Measurements from ENCODE around the gene SMIM10. TPM values are rescaled to one million over a fixed set of nuclear protein-coding genes. Genes with fewer than 3 reads are reported as not detected.

The SMIM10 gene
- 0.10 to 0.19 TPM (median 0.15 TPM) in 5 replicates for total RNA-seq (2022; extraction: Qiagen RNA extraction; ENCODE audit: low read depth)

DNA sequence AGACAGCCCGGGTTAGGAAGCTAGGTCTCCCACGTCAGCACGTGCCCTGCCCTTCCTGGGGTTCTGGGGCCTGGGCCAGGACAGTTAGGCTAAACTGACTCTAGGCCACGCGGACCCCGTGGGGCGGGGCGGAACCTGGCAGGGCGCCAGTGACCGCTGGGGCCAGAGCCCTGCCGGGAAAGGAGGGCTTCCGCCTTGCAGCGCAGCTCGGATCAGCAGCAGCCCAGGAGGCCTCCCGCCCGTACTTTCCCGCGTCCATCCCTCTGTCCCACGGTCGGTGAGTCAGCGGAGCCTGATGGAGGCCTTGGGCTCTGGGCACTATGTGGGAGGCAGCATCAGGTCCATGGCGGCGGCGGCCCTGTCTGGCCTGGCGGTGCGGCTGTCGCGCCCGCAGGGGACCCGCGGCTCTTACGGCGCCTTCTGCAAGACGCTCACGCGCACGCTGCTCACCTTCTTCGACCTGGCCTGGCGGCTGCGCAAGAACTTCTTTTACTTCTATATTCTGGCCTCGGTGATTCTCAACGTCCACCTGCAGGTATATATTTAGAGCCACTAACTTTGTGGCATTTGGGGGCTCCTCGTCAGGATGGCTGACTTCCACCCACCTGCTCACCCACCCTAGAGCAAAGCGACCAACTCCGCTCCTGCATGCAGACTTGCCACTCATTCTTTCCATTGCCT is at the start of gene SMIM10:
TSS of gene SMIM10 (plus strand) at position 191 of the 681 bp plus-strand sequence. CDS start at position 296, 105 bp downstream.

Other genes starting within 250 kb of the SMIM10 start
- gene PABIR2, start 193.8 kb upstream of the SMIM10 start, total RNA-seq (2022; extraction: Qiagen RNA extraction; ENCODE audit: low read depth): 21.8 to 30.2 TPM (median 29.0 TPM) in 5 replicates
- gene MOSPD1, start 75.7 kb upstream of the SMIM10 start, total RNA-seq (2022; extraction: Qiagen RNA extraction; ENCODE audit: low read depth): 15.6 to 21.4 TPM (median 18.5 TPM) in 5 replicates
- gene RTL8B, start 31.6 kb downstream of the SMIM10 start, total RNA-seq (2022; extraction: Qiagen RNA extraction; ENCODE audit: low read depth): 7.9 to 10.2 TPM (median 9.0 TPM) in 5 replicates
- 150 to 207 TPM (median 199 TPM) in 5 replicates for gene RTL8C, start 41.4 kb downstream of the SMIM10 start, total RNA-seq (2022; extraction: Qiagen RNA extraction; ENCODE audit: low read depth)
- 162 to 184 TPM (median 176 TPM) in 5 replicates for gene RTL8A, start 61.1 kb downstream of the SMIM10 start, total RNA-seq (2022; extraction: Qiagen RNA extraction; ENCODE audit: low read depth)
- 0.05 to 0.07 TPM (median 0.05 TPM) in 4 of 5 replicates, not detected in the other for gene SMIM10L2B, start 107.7 kb downstream of the SMIM10 start, total RNA-seq (2022; extraction: Qiagen RNA extraction; ENCODE audit: low read depth)
- gene ETDB, start 129.5 kb downstream of the SMIM10 start, total RNA-seq (2022; extraction: Qiagen RNA extraction; ENCODE audit: low read depth): not detected in 5 replicates
- gene CT55, start 180.4 kb downstream of the SMIM10 start, total RNA-seq (2022; extraction: Qiagen RNA extraction; ENCODE audit: low read depth): not detected in 5 replicates